ENCODE measurements around the gene CKAP2L.

DNA sequence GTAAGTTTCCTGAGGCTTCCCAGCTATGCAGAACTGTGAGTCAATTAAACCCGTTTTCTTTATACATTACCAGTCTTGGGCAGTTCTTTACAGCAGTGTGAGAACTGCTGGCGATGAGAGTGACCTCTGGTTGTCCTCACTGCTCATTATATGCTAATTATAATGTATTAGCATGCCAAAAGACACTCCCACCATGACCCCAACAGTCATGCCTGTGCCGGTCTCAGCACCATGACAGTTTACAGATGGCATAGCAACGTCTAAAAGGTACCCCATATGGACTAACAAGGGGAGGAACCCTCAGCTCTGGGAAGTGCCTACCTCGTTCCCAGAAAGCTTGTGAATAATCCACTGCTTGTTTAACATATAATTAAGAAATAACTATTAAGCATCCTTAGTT, 28.0 kb upstream of the CKAP2L start:
- TF ChIP-seq, protein P1, sequence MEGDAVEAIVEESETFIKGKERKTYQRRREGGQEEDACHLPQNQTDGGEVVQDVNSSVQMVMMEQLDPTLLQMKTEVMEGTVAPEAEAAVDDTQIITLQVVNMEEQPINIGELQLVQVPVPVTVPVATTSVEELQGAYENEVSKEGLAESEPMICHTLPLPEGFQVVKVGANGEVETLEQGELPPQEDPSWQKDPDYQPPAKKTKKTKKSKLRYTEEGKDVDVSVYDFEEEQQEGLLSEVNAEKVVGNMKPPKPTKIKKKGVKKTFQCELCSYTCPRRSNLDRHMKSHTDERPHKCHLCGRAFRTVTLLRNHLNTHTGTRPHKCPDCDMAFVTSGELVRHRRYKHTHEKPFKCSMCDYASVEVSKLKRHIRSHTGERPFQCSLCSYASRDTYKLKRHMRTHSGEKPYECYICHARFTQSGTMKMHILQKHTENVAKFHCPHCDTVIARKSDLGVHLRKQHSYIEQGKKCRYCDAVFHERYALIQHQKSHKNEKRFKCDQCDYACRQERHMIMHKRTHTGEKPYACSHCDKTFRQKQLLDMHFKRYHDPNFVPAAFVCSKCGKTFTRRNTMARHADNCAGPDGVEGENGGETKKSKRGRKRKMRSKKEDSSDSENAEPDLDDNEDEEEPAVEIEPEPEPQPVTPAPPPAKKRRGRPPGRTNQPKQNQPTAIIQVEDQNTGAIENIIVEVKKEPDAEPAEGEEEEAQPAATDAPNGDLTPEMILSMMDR (IDR thresholded peaks at IDR 0.05; ENCODE audit: low read depth, low read length, missing input control) = no peak
- no peak for TF ChIP-seq JUND (IDR thresholded peaks at IDR 0.05)

Measured in liver (tissue), 3 donors.